ENCODE data around the gene PLXNC1.

DNA sequence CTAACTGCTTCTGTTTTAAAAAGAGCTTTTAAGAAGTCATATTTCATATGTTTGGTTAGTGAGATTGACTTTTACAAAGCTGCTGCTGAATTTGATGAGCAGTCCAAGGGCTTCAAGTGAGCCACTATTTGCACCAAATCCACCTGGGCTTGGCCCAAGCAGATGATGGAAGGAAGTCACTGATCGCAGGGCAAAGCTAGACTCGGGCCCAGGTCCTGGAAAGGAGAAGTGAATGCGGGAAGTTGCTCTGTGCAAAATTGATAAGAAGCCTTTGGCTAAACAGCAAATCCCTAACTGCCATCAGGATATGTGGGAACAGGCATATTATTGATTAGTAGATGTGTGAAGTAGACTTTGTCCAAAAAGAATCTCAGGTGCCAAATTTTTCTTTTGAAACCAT is 30.5 kb downstream of the PLXNC1 start:
- TF ChIP-seq, protein P1, sequence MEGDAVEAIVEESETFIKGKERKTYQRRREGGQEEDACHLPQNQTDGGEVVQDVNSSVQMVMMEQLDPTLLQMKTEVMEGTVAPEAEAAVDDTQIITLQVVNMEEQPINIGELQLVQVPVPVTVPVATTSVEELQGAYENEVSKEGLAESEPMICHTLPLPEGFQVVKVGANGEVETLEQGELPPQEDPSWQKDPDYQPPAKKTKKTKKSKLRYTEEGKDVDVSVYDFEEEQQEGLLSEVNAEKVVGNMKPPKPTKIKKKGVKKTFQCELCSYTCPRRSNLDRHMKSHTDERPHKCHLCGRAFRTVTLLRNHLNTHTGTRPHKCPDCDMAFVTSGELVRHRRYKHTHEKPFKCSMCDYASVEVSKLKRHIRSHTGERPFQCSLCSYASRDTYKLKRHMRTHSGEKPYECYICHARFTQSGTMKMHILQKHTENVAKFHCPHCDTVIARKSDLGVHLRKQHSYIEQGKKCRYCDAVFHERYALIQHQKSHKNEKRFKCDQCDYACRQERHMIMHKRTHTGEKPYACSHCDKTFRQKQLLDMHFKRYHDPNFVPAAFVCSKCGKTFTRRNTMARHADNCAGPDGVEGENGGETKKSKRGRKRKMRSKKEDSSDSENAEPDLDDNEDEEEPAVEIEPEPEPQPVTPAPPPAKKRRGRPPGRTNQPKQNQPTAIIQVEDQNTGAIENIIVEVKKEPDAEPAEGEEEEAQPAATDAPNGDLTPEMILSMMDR (IDR thresholded peaks at IDR 0.05; ENCODE audit: low read length) = no peak
- TF ChIP-seq EZH2phosphoT487 (IDR thresholded peaks at IDR 0.05; ENCODE audit: low read length) = no peak

All from MM.1S (cell line).